GM12892 (cell line): ENCODE results near the gene USP40.

Source experiments
- POLR2A ChIP-seq: IDR thresholded peaks from 2 replicates; pipeline ENCODE4 v1.6.1; 2011; ENCODE audit warnings: low read depth, low read length, control low read depth
- POLR2AphosphoS5 ChIP-seq: IDR thresholded peaks from 2 replicates; pipeline ENCODE4 v1.6.1; 2011; ENCODE audit warnings: low read depth, low read length, control low read depth
- TAF1 ChIP-seq: IDR thresholded peaks from 2 replicates; pipeline ENCODE4 v1.6.1; 2011; ENCODE audit warnings: low read depth, mild to moderate bottlenecking, control low read depth, low read length, borderline replicate concordance

DNA sequence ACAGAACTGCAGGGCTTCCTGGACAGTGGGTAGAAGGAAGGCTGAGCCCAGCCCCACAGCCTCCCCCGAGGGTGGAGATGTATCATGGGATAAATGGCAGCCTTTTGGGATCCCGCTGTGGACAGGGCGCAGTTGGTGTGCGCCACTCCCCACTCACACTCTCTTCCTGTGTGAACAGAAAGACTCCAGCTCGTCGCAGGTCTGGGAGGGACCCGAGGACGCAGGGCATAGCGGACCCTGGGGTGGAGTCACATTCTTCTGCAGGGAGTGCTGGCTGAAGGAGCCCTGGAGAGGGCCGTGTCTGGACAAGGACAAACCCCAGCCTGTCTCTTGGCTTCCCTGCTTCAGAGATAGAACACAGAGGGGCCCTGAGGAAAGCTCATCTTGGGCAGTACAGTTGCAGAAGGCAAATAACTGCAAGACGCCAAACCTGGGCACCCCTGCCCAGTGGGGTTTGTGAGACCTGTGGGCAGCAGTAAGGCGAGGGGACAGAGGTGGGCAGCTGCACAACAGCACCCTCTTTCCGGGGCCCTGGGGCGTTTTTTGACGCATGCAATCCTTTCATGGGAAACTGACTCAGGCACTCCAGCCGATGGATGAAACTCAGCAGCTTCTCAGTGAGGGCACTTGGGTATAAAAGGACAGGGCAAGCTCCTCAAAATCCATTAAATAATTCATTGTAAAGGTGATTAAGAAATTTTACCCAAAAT, 101.9 kb downstream of the USP40 start:
- no peak for TF ChIP-seq POLR2AphosphoS5
- no peak for TF ChIP-seq POLR2A
- TF ChIP-seq TAF1 = no peak
